ENCODE results near the gene RAB27A.

- TF ChIP-seq CTCF (IDR thresholded peaks at IDR 0.05; ENCODE audit: borderline replicate concordance, extremely low read depth, low read length, poor library complexity, severe bottlenecking) (no peak), EZH2 (IDR thresholded peaks at IDR 0.05; ENCODE audit: borderline replicate concordance, low read depth, low read length, severe bottlenecking) (no peak)
Observed at GRCh38 chr15:55198706-55199105, 90.9 kb downstream of the RAB27A start.
